Activated CD4-positive, CD25-positive, alpha-beta regulatory T cell treated with anti-CD3 and anti-CD28 coated beads, Interleukin-2, amount 50 U/mL, for 24 hours (primary cell): Measurements from ENCODE around the gene EIF2D.
A peak's percentile ranks its signal among the peaks of the same experiment; 100 is the strongest.
"Not testable (repeated sequence)": the region's sequence is repeated elsewhere in the genome, so short reads cannot be mapped to it uniquely, and the experiment has no call there.

Experiments
- ATAC-seq, 2 donors: fragments of 150-1000 bp; cut with Tn5 transposase; one replicate each; pipeline ENCODE4 v1.10.0; 2021; ENCODE audit warnings: mild to moderate bottlenecking in 1 of 2, moderate library complexity in 1 of 2

The EIF2D gene, protein sequence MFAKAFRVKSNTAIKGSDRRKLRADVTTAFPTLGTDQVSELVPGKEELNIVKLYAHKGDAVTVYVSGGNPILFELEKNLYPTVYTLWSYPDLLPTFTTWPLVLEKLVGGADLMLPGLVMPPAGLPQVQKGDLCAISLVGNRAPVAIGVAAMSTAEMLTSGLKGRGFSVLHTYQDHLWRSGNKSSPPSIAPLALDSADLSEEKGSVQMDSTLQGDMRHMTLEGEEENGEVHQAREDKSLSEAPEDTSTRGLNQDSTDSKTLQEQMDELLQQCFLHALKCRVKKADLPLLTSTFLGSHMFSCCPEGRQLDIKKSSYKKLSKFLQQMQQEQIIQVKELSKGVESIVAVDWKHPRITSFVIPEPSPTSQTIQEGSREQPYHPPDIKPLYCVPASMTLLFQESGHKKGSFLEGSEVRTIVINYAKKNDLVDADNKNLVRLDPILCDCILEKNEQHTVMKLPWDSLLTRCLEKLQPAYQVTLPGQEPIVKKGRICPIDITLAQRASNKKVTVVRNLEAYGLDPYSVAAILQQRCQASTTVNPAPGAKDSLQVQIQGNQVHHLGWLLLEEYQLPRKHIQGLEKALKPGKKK

DNA sequence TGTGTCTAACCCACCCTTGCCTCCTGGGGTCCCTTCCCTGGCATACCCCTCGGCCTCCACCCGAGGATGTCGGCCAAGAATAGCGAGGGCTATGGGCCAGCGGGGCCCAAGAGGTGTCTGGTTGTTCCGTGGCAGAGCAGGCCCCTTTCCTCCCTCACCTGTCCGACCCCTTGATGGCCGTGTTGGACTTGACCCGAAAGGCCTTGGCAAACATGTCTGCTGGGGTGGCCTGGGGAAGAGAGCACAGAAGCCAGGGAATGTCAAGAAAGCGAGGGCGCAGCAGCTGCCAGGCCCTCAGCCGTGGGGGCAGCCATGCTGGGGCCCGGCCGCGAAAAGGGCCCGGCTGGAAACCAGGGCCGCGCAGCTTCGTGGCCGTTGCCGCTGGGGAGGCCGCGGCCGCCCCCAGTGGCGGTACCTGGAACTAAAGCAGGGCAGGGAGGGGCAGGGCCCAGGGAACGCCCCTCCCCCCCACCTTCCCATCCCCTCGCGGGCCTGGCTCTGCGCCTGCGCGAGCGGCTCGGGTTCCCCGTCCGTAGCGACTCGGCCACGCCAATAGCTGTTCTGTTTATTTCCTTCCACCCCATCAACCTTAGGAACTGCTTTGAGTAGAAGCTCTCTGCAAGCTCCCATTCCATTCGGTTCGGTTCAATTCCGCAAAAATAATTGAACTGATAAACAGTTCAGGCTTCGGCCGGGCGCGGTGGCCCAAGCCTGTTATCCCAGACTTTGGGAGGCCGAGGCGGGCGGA lies at the start of gene EIF2D:
Gene EIF2D (minus strand): TSS at position 337 of the 748 bp plus-strand sequence. CDS start 123 bp downstream, at position 214.
- peak; percentile 93 to 97 for ATAC-seq

DNA sequence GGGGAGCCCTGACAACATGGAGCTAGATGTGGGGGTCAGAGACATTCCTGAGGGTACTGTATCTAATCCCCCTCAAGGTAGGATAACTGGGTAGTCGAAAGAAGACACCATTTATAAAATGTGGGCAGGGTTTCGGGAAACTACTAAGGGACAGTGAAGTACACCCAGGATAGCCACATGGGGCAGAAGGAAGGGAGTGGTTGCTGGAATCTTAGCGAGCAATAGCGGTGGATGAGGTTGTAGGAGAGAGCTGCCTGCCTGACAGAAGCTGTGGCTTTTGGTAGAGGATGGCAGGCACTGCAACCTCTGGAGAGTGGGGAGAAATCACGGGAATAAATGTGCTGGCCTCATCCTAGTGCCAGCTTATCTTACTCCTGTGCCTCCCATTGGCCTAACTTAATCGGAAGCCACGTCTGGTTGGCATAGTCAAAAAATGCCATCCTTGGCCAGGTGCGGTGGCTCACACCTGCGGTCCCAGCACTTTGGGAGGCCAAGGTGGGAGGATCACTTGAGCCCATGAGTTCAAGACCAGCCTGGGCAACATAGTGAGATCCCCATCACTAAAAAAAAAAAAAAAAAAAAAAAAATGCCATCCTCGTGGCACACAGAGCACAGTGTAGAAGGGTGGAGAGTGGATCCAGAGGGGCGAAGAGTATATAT lies 49.0 kb upstream of the EIF2D start:
- ATAC-seq, result no peak

- ATAC-seq, result no peak
Observed at GRCh38 chr1:206660136-206660535, 47.9 kb upstream of the EIF2D start.

DNA sequence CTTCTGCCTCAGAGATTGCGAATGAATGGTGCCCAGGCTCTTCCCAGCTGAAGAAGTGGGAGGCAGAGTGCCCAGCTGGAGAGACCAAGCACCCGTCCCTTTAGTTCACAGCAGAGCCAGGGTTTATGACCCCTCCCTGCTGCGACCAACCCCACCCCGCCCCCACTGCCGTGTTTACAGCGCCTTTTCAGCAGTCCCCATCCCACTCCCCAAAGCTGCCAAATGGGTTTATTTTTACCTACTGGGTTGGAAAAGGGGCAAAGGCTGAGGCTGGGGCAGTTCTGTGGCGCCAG lies 46.7 kb upstream of the EIF2D start:
- ATAC-seq, result no peak

DNA sequence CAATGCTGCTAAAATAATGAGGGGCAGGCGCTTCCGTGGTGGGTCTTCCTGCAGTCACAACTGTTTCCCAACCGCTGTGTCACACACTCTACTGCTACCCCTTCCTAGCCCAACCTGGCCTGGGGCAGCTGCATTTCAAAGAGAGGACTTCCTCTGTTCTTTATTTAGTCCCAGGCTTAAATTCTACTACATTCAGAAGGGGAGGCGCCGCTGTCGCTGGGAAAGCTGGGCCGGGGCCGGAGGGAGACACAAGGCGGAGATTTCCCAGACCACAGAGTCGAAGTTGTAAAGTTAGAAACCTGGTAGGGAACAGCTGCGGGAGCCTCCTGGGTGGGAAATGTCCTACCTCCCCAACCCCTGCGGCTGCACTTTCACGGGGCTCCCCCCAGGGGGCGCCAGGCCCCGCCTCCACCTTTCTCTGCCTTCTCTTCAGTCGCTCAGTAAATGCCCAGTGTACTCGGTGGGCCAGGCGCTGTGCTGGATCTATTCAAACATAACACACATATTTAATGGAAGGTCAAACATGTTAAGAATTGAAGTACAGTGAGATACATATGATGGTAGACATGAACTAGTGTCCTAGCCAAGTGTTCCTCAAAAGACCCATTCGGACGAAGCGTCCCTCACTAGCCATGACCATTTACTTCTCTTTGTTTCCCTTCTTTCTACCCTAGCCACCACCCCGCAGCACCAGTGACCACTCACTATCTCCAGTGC lies 46.2 kb upstream of the EIF2D start:
- ATAC-seq, result peak in 1 of 2 donors; percentile 73

DNA sequence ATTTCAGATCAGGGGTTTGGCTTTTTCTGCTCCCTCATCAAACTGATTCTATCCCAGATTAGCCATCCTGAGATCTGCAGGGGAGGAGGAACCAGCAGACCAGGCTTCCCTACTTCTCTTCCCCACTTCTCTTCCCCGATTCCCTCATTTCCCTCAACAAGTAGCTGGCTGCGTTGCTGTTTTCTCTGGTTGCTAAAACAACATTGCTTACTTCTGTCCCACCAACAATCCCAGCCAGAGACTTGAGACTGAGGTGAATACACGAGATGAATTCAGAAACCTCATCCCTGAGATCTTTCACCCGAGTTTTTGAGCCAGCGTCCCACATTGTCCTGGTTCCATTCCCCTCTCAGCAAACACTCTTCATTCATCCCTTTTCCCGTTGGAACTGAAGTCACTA lies 45.5 kb upstream of the EIF2D start:
- ATAC-seq, result no peak

DNA sequence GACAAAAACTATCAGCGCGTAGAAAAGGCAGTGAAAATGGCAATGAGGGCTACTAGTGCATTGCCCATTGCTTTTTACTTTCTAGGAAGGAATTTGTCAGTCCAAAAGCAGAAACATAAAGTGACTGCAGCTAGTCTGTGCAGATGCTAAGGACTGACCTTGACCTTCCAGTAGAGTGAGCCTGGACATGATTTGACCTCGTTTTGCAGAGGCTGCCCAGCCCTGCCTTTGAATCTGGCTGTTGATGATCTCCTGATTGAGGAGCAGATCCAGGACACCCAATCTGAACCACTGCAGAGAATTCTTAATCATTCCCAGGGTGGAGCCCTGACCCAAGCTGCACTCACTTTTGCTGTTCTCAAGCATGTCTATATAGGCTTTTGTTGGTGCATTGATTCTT lies 44.7 kb upstream of the EIF2D start:
- no peak for ATAC-seq

DNA sequence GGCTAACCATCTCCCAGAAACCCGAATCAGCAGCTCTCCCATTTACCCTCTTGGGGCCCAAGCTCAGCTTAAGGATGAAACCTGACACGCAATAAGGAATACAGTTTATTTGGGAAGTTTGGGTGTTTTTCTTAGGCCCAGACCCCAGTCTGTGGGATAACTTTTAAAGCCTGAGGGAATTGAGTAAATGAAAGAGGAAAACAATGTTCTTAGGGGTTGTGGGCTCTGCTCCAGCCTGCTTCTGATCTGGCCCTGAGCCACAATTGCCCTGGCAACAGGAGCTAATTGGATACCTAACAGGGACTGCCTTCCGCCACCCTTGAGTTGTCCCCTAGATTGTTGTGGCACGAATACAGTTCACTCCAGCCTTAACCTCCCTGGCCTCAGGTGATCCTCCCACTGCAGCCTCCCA lies 43.2 kb upstream of the EIF2D start:
- ATAC-seq, result no peak

DNA sequence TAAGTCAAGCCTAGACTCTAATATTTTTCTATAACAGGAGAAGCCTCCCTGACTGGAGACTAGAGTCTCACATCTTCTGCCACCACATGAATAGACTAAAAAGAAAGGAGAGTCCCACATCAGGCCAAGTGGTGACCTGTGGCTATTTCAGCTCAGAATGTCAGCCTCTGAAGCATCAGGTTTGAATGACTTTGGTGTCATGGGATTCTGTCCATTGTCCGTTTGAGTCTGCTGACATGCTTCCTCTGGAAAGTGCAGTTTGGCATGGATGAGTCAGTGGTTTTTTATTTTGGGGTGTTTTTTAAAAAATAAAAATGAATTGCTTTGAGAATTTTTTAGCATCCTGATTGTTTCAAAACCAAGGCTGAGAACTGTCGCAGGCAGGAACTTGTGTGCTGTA lies 42.6 kb upstream of the EIF2D start:
- ATAC-seq, result no peak

DNA sequence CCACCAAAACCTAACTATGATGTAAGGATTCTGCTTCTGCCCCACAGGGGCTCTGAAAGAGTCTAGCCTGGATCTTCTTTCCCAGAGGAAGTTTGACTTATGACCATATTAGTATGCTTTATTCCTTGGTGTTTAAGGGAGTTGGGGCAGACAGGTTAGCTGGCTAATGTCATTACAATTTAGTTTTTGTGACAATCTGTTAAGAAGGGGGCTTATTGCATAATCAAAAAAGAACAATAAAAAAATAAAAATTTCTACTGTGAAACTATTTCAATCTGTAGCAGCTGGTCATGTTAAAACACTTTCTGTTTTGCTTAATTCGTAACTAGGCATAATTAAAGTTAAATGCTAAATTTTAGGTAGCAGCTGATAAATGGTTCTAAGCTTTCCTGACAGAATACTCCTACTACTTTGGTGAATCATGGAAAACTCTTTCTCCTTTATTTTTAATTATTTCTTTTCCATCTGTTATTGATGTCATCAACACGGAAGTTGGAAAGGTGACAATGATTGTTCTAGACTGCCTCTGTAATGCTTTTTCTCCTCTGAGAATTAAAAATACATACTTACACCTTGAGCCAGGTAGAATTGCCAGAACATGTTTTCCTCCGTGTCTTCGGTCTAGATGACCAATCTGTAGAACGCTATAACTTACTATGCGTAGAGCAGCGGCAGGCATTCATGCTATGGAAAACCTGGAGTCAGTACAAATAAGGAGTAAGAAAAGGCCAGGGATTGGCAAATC lies 41.6 kb upstream of the EIF2D start:
- ATAC-seq, result no peak

GRCh38 chr1:206651958-206652890 lies 40.0 kb upstream of the EIF2D start:
- ATAC-seq, result no peak

DNA sequence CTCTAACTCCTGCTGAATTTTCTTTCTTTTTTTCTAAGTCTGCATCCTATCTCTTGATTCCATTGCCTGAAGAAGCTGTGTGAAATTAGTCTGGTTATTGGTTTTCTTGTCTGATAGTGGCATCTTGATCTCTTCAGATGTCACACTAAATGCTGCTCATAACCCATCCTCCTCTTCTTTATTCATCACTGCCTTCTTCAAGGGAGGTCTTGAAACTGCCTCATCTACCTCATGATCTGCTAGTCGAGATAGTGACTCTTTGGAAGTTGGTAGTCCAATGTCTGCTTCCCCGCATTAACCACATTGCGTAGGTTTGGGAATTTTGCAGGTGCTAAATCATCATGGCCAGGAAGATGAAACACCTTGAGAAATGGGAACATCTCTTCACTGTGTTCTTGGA lies 38.7 kb upstream of the EIF2D start:
- no peak for ATAC-seq

DNA sequence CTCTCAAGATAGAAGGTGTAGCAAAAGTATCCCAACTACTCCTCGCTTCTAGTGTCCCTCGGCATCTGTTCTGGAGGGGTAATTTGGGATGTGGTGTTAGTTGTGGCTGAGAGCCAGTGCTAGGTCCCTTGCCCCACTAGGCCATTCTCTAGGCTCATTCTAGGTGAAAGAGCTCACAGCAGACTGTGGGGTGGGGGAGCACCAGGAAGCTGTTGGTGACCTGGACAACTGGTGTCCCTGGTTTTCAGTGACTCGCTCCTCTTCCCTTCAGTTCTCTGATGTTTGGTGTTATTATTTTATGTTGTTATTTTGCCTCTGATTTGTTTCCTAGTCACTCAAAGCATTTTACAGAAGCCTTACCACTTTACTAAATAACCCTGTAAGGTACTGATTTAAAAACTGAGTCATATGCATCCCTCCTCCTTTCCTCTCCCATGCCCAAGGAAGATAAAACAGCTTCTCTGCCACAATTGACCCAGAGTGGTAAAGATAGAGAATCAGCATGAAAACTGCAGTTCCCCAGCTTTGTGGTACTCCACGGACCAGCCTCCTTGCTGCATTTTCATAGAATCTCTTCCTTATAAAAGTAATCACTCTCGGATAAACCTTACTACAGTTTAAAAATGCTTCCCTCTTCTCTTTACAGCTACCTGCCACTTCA lies 37.1 kb upstream of the EIF2D start:
- no peak for ATAC-seq

GRCh38 chr1:206647224-206647623 lies 35.0 kb upstream of the EIF2D start:
- no peak for ATAC-seq

GRCh38 chr1:206646504-206646903 lies 34.2 kb upstream of the EIF2D start:
- ATAC-seq, result no peak

DNA sequence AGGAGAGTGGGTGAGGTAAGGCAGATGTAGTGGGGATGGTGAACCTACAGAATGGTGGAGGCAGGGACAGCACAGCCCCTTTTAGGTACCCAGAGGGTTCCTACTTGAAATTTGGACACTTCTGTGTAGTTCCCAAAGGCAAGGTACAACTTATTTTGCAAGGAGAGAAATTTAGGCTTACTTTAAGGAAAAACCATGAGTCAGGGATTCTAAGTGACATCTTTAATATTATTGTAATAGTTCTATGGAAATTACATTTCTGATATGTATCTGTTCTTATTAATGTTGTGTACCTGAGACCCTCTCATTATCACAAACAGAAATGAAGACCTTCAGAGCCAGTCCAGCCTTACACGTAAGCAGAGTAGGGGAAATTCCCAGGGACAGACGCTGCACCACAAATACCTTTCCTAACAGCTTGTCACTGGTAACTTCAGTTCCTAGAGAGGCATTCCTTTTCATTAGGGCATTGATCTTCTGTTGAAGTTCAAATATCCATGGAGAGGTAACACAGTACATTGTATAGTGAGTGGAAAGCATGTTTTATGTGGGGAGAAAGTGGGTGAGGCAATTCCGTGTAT lies 30.9 kb upstream of the EIF2D start:
- no peak for ATAC-seq

GRCh38 chr1:206642074-206642473 lies 29.8 kb upstream of the EIF2D start:
- ATAC-seq, result not testable (repeated sequence)

- no peak for ATAC-seq
Observed at GRCh38 chr1:206637605-206638004, 25.3 kb upstream of the EIF2D start.

GRCh38 chr1:206636671-206637070 lies 24.4 kb upstream of the EIF2D start:
- no peak for ATAC-seq

DNA sequence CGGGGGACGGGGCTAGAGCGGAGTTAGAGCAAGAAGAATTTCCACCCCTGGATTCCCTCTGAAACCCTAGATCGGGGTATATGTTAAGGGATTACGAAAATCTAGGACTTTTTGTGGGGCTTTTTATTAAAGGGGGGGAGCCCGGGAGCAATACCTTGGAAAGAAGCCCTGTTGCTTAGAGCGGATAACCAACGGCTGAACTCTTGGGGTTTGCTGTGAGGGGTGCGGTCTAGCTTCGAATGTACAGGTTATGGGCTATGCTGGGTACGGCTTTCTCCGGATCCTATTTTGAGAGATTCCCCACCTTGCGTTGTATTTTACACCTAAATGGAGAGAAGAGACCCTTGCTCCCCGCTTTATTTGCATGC lies 23.7 kb upstream of the EIF2D start:
- no peak for ATAC-seq
